GM10266 (cell line): ENCODE data around the gene PARS2.
A peak's percentile ranks its signal among the peaks of the same experiment; 100 is the strongest.

Source experiments
- DNase-seq: peaks from one replicate; pipeline ENCODE4 v3.0.0; 2012; ENCODE audit errors: extremely low spot score
- TF ChIP-seq, protein P1 (sequence below): IDR thresholded peaks from 2 replicates; pipeline ENCODE4 v1.5.1; 2012; ENCODE audit warnings: mild to moderate bottlenecking, low read depth; ENCODE audit not compliant: control insufficient read depth, insufficient read depth; ENCODE audit errors: missing control alignments

Gene PARS2

DNA sequence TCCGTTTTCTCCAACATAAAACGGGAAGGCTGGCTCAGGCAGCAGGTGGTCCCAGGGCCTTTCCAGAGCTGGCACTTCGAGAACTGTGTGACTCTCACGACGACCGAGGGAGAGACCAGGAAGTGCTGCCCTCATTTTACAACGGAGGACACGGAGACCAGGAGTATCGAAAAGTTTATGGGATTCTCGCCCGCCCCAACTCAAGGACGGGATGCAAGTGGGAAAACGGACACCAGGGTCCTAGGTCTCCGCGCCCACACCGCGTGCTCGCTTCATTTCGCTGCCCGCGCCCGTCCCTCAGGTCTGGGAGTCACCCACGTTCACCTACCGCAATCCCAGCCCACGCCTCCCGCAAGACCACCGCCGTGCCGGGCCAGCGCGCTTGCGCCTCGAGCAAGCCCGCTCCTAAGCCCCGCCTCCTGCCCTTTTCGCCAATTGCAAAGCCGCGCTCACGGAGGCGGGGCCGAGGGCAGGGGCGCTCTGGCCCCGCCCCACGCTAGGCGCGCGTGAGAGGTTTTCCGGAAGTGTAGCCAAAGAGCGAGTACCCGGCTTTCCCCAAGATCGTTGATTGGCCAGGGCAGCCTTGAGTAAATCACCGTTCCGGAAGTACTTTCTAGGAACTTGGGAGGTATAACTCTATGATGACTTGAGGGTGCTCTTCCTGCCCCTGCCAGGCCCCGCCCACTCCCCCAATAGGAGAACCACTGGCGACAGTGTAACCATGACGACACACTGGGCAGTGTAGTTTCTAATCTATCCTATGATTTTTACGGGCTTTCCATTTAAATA is at the start of gene PARS2:
Gene PARS2, minus strand, starts transcription at position 391 of the 789 bp plus-strand sequence. CDS start 5,362 bp downstream, outside the sequence.
- TF ChIP-seq, protein P1, sequence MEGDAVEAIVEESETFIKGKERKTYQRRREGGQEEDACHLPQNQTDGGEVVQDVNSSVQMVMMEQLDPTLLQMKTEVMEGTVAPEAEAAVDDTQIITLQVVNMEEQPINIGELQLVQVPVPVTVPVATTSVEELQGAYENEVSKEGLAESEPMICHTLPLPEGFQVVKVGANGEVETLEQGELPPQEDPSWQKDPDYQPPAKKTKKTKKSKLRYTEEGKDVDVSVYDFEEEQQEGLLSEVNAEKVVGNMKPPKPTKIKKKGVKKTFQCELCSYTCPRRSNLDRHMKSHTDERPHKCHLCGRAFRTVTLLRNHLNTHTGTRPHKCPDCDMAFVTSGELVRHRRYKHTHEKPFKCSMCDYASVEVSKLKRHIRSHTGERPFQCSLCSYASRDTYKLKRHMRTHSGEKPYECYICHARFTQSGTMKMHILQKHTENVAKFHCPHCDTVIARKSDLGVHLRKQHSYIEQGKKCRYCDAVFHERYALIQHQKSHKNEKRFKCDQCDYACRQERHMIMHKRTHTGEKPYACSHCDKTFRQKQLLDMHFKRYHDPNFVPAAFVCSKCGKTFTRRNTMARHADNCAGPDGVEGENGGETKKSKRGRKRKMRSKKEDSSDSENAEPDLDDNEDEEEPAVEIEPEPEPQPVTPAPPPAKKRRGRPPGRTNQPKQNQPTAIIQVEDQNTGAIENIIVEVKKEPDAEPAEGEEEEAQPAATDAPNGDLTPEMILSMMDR, result no peak
- DNase-seq, result peak; percentile 97

DNA sequence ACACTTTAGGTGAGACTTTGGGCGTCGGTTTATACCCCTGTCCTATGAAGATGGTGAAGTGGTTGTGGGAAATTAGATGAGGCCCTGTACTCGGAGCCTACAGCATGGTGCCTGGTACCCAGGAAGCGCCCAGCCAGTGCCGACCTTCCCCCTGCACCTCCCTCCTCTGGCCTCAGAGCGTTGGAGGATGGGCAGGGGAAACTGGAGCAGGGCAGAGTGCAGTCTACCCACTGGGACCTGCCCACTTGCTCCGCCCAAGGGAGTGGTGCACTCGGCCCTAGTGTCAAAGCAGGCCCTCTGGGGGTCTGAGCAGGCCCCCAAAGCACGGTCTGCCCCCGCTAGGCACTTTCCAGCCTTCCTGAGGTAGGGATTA is 49.8 kb upstream of the PARS2 start:
- TF ChIP-seq, protein P1, result no peak
- no peak for DNase-seq

DNA sequence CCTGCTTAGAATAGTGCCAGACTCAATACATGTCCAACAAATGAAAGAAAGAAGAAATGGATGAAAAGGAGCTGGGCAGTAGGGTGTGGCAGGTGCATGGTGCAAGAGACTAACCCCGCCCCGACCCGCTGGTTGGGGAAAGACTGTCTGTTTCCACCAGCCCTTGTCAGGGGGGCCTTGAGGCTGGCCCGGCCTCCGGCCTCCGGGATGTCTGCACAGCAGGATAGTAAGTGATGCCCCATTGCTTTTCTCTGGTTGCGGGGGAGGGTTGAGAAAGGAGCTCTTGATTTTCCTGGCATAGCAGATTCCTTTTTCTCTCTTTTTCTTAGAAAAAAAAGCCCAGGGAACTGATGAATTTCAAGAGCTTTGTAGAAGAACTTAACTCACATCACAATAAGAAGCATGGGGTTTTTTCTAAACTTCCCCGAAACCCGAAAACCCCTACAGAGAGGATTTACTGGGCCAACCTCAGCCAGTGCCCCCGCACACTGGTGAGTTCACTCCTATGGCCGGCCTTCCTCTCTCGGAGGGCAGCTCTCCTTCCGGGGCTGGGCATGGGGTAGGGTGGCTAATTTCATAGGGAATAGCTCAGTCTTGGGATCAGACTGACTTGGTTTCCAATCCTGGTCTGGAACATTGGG is 49.3 kb upstream of the PARS2 start:
- DNase-seq, result no peak
- TF ChIP-seq, protein P1, result no peak

DNA sequence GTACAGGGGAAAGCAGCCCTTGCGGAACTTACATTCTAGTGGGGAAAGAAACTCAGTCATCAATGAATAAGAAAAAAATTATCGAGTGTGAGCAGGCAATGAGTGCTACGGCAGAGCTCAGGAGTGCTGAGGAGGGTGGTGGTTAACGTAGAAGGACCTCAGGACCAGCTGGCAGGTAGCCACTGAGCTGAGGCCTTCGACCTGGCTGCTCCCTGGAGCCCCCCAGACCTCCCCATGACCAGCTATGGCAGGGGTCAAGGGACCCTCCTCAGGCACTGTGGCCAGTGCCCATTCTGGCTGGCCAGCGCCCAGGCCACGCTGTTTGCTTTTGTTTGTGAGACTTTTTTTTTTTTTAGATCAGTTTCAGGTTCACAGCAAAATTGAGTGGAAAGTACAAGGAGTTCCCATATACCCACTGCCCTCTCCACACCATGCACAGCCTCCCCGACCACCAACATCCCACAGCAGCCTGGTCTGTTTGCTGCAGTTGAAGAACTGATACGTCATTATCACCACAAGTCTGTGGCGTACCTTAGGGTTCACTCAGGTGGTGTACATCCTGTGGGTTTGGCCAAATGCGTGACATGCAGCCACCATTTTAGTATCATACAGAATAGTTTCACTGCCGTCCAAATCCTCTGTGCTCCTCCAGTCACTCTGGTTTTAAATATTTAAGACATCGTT is 48.6 kb upstream of the PARS2 start:
- TF ChIP-seq, protein P1, result no peak
- DNase-seq, result no peak

DNA sequence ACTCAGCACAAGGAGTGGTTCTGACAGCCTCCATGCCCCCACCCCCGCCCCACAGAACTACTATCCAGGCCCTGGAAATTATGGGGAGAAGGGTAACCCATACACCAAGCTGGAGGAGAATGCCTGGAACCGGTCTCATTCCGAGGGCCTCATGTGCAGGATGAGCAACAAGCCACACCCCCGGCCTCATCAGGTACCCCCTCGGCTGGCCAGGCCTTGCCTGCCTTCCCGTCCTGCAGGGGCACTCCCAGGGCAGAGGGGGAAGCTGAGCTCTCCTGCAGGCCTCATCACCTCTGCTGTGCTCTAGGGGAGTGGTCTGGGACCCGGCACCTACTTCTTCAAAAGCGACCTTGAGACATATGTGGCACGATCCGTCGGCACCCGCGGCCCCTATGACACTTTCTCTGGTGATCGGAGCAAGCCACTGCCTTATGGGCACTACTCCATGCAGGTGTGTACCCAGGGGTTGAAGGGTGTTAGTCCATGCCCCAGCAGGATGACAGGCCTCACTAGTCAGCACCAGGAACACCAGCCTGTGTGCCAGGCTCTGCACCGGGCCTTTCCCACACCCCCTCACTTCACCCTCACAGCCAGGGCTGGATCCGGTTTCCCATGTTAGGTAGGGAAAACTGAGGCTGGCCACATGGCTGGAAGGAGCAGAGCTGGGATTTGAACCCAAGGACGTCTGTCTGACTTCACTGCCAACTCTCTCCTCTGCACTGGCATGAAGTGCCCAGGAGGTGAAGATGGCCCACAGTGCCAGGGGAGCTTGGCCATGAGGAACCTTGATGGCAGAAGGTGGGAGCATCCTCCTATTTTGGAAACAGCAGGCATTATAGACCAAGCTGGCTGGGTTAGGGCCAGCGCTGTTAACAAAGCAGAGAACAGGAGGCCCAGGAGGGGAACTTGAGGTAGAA is 47.7 kb upstream of the PARS2 start:
- no peak for DNase-seq
- TF ChIP-seq, protein P1, result no peak

DNA sequence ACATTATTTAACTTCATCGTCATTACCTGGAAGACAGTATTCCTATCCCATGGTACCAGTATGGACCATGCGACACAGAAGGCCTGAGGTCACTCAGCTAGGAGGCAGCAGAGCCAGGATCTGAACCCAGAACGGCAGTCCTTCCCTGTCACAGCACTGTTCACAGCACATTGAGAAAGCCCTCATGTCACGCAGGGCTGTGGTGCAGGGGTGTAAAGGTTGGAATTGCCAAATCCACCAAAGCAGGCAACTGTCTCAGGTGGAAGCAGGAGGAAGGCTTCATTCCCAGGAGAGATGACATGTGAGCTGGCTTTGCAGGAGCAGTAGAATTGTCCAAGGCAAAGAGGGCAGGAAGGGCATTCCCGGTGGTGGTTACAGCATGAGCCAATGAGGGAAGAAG is 46.7 kb upstream of the PARS2 start:
- no peak for DNase-seq
- TF ChIP-seq, protein P1, result no peak
